ENCODE data around the gene ATP10A. TPM values are rescaled to one million over a fixed set of nuclear protein-coding genes. Genes with fewer than 3 reads are reported as not detected.

Gene ATP10A
- 71.9 and 74.2 TPM in 2 replicates for total RNA-seq
- long read RNA-seq, partial matches to known transcripts, result 36 of 62 reads
- long read RNA-seq, other reads (novel, unspliced or antisense), result 26 of 62 reads

GRCh38 chr15:25863111-25863967 lies at the start of gene ATP10A:
TSS of gene ATP10A (minus strand) at chr15:25863327. CDS start at chr15:25863096, 231 bp downstream.
- no peak for DNase-seq (ENCODE audit: extremely low spot score, unreplicated experiment)
- H3K27me3 Mint-ChIP-seq (ENCODE audit: unreplicated experiment), result no peaks in the 10 kb centered on the region
- peak; percentile 8 for TF ChIP-seq CTCF (IDR thresholded peaks at IDR 0.05)
- peak within 1 kb of the TSS; percentile 90 for H3K4me3 Mint-ChIP-seq (ENCODE audit: unreplicated experiment)
- peak within 1 kb of the TSS; percentile 87 for H3K27ac Mint-ChIP-seq (ENCODE audit: unreplicated experiment)
- no peaks in the 10 kb centered on the region for H3K9me3 Mint-ChIP-seq (ENCODE audit: unreplicated experiment)
- peaks cover 52% of the 10 kb centered on the region for H3K4me1 Mint-ChIP-seq (ENCODE audit: unreplicated experiment)
- peaks cover 3% of the 10 kb centered on the region for H3K36me3 Mint-ChIP-seq (ENCODE audit: unreplicated experiment)

- Mint-ChIP-seq H3K27ac (ENCODE audit: unreplicated experiment) (no peak overlapping the region), H3K27me3 (ENCODE audit: unreplicated experiment) (peaks cover 7% of the 10 kb centered on the region), H3K9me3 (ENCODE audit: unreplicated experiment) (peaks cover 11% of the 10 kb centered on the region), H3K4me1 (ENCODE audit: unreplicated experiment) (no peaks in the 10 kb centered on the region), H3K36me3 (ENCODE audit: unreplicated experiment) (no peaks in the 10 kb centered on the region), H3K4me3 (ENCODE audit: unreplicated experiment) (no peak overlapping the region)
- DNase-seq (ENCODE audit: extremely low spot score, unreplicated experiment), result no peak
- no peak for TF ChIP-seq CTCF (IDR thresholded peaks at IDR 0.05)
These were observed 48.9 kb upstream of the ATP10A start for GRCh38 chr15:25912035-25912434.

GRCh38 chr15:25910832-25911231 lies 47.7 kb upstream of the ATP10A start:
- Mint-ChIP-seq H3K36me3 (ENCODE audit: unreplicated experiment) (no peaks in the 10 kb centered on the region), H3K27me3 (ENCODE audit: unreplicated experiment) (no peaks in the 10 kb centered on the region)

GRCh38 chr15:25909806-25910205 lies 46.7 kb upstream of the ATP10A start:
- no peak overlapping the region for H3K27ac Mint-ChIP-seq (ENCODE audit: unreplicated experiment)
- H3K9me3 Mint-ChIP-seq (ENCODE audit: unreplicated experiment), result peaks cover 11% of the 10 kb centered on the region
- TF ChIP-seq CTCF (IDR thresholded peaks at IDR 0.05), result no peak
- H3K4me3 Mint-ChIP-seq (ENCODE audit: unreplicated experiment), result no peak overlapping the region
- H3K27me3 Mint-ChIP-seq (ENCODE audit: unreplicated experiment), result no peaks in the 10 kb centered on the region
- peaks cover 15% of the 10 kb centered on the region for H3K4me1 Mint-ChIP-seq (ENCODE audit: unreplicated experiment)
- no peaks in the 10 kb centered on the region for H3K36me3 Mint-ChIP-seq (ENCODE audit: unreplicated experiment)
- DNase-seq (ENCODE audit: extremely low spot score, unreplicated experiment), result no peak

More at GRCh38 chr15:25910832-25911231, 47.7 kb upstream of the ATP10A start:
- H3K9me3 Mint-ChIP-seq (ENCODE audit: unreplicated experiment), result peaks cover 11% of the 10 kb centered on the region
- no peak for TF ChIP-seq CTCF (IDR thresholded peaks at IDR 0.05)
- no peak overlapping the region for H3K27ac Mint-ChIP-seq (ENCODE audit: unreplicated experiment)
- DNase-seq (ENCODE audit: extremely low spot score, unreplicated experiment), result no peak
- H3K4me1 Mint-ChIP-seq (ENCODE audit: unreplicated experiment), result peaks cover 9% of the 10 kb centered on the region
- no peak overlapping the region for H3K4me3 Mint-ChIP-seq (ENCODE audit: unreplicated experiment)

GRCh38 chr15:25909325-25909724 lies 46.2 kb upstream of the ATP10A start:
- peaks cover 8% of the 10 kb centered on the region for H3K9me3 Mint-ChIP-seq (ENCODE audit: unreplicated experiment)
- no peaks in the 10 kb centered on the region for H3K36me3 Mint-ChIP-seq (ENCODE audit: unreplicated experiment)
- no peak overlapping the region for H3K4me3 Mint-ChIP-seq (ENCODE audit: unreplicated experiment)
- H3K27me3 Mint-ChIP-seq (ENCODE audit: unreplicated experiment), result no peaks in the 10 kb centered on the region
- no peak for DNase-seq (ENCODE audit: extremely low spot score, unreplicated experiment)
- no peak for TF ChIP-seq CTCF (IDR thresholded peaks at IDR 0.05)
- no peak overlapping the region for H3K27ac Mint-ChIP-seq (ENCODE audit: unreplicated experiment)
- H3K4me1 Mint-ChIP-seq (ENCODE audit: unreplicated experiment), result peaks cover 15% of the 10 kb centered on the region

Data from osteocyte (in vitro differentiated cells).